ENCODE results near the gene DCAF8.

GRCh38 chr1:160277987-160278386 lies 15.6 kb upstream of the DCAF8 start:
- TF ChIP-seq POLR2A (IDR thresholded peaks at IDR 0.05; ENCODE audit: low read depth, low read length) (no peak), CTCF (IDR thresholded peaks at IDR 0.05; ENCODE audit: extremely low read depth in 1 of 2, insufficient read depth in 1 of 2, low read depth in 1 of 2, low read length in 2 of 2) (no peak), EZH2 (IDR thresholded peaks at IDR 0.05; ENCODE audit: borderline replicate concordance, low read depth, low read length, severe bottlenecking) (no peak), MAX (IDR thresholded peaks at IDR 0.05; ENCODE audit: insufficient read depth, insufficient read length) (no peak), POLR2AphosphoS5 (IDR thresholded peaks at IDR 0.05; ENCODE audit: insufficient read depth, low read depth, low read length) (no peak), MYC (IDR thresholded peaks at IDR 0.05; ENCODE audit: low read depth, low read length) (no peak), JUN (IDR thresholded peaks at IDR 0.05; ENCODE audit: borderline replicate concordance, insufficient read depth, insufficient read length, low read depth) (no peak), FOS (IDR thresholded peaks at IDR 0.05; ENCODE audit: borderline replicate concordance, insufficient read depth, low read length) (no peak)

All from endothelial cell of umbilical vein (primary cell).